GM18517 (cell line): Measurements from ENCODE around the gene OR2Y1.
A peak's percentile ranks its signal among the peaks of the same experiment; 100 is the strongest.
"Not testable (repeated sequence)": the region's sequence is repeated elsewhere in the genome, so short reads cannot be mapped to it uniquely, and the experiment has no call there.

Experiments
- ATAC-seq: cut with Tn5 transposase; IDR thresholded peaks from one replicate; pipeline ENCODE4 v1.9.1; 2021; ENCODE audit warnings: mild to moderate bottlenecking, moderate library complexity; ENCODE audit not compliant: unreplicated experiment

OR2Y1 gene, protein sequence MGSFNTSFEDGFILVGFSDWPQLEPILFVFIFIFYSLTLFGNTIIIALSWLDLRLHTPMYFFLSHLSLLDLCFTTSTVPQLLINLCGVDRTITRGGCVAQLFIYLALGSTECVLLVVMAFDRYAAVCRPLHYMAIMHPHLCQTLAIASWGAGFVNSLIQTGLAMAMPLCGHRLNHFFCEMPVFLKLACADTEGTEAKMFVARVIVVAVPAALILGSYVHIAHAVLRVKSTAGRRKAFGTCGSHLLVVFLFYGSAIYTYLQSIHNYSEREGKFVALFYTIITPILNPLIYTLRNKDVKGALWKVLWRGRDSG

DNA sequence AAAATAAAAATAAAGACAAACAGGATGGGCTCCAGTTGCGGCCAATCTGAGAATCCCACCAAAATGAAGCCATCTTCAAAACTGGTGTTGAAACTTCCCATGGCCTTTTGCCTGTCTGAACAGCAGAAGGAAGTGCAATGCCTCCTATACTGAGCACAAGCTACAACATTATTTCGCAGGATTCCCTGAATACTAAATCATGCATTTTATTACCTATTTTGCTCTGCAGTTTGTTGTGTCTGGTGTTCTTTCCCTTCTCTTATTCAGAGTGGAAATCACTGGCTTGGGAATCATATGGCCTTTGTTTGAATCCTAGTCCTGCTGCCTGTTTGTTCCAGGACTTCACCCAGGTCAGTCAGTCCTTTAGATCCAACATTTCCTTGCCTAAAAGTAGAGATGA is at the start of gene OR2Y1:
OR2Y1 (minus strand) TSS at position 101 of the 400 bp plus-strand sequence; CDS start at position 101, 0 bp downstream.
- ATAC-seq, result no peak

DNA sequence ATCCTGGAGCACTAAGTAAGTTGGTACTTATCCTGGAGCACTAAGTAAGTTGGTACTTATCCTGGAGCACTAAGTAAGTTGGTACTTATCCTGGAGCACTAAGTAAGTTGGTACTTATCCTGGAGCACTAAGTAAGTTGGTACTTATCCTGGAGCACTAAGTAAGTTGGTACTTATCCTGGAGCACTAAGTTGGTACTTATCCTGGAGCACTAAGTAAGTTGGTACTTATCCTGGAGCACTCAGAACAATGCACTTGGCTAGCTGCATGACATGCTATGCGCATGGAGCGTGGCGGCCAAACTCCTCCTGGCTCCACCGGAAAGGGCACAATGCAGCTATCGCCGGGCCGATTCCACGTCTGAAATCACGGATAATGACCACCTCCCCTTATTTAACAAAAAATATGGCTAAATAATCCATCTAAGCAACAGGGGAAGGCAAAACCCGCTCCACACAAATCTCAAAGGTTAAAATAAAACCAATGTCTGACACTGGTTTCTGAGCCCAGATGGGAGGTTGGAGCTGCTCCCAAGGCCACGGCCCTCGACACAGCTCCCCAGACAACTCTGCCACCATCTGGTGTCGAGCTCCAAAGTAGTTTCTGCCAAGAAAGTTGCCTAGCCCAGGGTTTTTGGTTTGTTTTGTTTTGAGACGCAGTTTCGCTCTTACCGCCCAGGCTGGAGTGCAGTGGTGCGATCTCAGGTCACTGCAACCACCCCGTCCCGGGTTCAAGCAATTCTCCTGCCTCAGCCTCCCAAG is 49.0 kb upstream of the OR2Y1 start:
- not testable (repeated sequence) for ATAC-seq

DNA sequence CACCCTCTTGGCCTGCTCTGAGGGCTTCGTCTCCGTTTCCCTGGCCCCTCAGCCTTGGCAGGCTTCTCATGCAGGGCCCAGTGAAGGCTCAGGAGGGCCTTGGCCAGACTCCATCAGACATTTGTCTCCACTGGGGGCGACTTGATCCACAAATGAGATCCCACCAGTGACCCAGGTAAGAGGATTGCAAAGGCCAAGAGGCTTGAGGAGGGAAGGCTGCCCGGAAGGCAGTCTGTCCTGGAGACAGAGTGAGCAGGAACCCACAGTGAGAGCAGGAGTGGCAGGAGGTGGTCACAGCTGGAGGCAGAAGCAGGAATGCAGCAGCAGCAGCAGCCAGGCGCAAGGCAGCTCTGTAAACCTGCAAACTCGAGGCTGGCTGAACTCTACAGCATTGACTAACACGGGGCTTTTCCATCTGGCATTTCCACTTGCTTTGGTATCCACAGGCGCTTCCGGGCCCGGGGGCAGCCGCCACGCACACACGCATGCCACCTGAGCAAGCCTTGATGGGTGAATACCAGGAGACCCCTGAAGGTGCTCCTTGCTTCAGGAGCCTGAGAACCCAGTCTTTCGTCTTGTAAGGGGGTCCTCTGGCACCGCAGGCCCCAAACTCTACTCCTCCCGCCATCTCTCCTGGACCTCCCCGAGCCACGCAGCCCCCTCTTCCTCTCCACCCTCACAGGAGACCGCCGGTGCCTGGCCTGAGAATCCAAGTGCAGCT is 48.0 kb upstream of the OR2Y1 start:
- no peak for ATAC-seq

DNA sequence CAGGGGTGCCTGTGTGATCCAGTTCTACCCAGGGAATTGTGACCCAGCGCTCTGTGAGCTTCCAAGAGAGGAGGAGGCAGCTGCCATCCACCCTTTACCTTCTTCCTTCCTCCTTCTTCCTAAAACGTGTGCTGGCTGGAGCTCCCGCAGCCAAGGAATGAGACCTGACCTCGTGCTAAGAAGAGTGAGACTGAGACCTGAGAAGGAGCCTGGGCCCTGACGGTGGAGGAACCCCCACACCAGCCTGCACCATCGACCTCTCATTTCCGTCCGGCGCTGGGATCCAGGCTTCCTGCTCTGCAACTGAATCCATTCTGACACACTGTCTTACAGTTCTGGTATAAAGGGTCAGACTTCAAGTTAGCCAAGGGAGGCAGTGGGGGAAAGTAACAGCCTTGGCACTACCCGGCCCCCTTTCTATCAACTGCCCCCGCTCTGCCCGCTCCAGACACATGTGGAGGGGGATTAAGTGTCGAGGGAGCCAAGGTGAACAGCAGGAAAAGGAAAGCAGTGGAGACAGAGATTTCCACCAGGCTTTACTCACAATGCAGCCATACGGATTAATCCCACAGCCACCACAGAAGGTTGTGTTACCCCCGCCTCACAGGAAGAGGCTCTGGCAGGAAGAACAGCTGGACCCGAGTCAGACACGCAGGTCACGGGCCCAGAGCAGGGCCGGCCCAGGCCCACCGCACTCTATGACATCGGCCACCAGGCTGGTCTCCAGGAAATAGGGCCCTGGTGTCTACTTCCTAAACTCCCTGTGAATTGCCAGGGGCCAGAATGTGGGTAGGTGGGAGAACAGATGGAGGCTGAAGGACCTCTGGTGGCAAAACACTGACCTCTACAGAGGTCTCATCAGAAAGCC is 46.9 kb upstream of the OR2Y1 start:
- ATAC-seq, result no peak

DNA sequence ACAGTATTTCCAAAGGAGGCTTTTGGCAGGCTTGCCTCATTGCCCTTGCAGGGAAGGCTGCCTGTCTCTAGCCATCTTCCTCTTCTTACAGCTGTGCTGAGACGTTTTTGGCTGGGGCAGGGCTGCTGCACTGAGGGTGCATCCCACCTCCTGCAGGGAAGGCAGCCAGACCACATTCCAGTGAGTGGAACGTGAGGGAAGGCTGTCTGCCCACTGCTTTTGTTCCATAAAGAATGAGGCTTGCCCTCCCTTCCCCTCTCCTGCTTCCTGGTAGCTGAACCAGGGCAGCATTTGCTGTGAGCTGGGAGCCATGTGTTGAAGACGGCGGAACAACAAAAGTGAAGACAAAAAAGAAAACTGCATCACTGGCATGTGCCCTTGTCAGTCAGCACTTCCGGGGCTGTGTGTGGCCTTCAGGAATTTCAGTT is 46.0 kb upstream of the OR2Y1 start:
- ATAC-seq, result no peak

DNA sequence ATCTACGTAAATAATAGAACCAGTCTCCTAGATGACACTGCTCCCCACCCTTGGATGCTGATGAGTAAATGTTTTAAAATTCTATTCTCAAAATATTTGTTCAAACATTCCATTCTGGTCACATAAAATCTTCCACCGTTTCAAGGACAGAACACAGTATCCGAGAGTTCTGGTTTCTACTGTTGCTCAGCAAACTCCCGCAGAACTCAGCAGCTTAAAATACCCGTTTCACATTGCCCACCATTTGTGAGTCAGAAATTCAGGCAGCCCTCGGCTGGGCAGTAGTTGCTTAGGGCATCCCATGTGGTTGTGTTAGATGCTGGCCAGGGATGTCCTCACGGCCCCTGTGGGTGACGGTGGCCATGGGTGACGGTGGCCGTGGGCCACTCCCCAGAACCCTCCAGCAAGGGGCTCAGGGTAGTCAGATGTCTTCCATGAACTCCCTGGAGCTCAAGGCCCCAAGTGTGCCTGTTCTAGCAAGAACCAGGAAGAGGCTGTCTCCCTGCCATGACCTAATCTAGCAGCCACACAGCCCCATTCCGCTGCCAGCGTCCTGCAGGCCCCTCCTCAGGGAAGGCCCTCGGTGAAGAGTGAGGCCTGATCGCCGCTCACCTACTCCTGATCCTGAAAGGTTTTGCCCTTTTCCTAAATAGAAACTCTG is 45.4 kb upstream of the OR2Y1 start:
- no peak for ATAC-seq

DNA sequence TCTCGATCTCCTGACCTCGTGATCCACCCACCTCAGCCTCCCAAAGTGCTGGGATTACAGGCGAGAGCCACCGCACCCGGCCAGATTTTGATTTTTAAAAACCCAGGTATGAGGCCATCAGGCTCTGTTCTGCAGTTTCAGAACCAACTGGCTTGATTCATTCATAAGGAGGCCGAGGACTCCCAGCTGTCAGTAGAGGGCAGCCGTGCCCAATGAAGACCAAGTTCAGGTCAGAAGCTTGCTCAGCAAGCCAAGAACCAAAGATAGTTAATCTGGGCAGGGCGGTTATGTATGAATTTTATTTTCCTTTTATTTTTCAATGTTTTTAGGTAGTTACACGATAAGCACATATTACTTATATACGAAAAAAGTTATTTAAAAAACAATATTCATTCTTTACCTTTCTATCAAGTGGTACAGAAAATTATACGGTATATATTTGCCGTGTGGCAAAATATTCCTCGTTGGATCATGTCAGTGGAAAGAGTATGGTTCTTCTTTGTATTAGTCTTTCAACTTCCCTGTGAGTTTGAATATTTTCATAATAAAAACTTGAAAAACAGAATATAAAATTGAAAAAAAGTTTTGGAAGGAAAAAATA is 44.7 kb upstream of the OR2Y1 start:
- peak; percentile 60 for ATAC-seq

DNA sequence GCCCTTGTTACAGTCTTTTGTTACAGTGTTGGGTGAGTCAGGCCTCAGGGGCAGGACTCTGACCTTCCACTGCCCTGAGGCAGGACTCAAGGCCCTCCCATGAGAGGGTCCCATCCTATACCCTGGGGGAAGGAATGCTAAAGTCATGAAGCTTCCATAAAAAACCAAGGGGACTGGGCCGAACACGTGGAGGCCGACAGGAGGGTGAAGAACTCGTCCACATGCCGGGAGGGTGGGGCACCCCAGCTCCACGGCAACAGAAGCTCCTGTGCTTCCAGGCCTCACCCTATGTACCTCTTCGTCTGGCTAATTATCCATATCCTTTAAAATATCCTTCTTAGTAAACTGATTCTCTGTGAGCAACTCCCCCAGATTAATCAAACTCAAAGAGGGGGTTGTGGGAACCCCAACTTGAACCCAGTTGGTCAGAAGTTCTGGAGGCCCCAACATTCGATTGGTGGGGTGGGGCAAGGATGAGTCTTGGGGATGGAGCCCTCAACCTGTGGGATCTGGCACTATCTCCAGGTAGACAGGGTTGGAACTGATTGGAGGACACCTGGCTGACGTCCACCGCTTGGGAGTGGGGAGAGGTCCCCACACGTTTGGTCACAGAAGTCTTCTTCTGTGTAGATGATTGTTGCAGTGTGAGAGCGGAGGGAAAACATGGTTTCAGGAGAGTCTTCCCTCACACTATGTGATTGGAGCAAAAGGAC is 43.6 kb upstream of the OR2Y1 start:
- no peak for ATAC-seq

DNA sequence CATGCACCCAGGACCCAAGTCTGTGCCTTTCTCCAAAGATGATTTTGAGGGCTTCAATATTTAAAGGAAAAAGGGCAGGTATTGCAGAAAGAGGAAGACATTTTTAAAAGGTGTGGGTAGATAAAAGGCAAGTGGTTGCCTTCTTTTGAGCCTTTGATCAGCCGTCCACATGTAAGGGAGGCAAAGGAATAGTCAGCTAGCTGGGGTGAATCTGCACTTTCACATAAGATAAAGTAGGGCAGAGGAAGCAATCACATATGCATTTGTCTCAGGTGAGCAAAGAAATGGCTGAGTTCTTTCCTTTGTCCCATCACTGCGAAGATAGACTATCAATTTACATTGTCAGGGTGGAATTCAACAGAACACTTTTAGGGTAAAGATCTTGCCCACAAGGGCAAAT is 42.9 kb upstream of the OR2Y1 start:
- no peak for ATAC-seq

DNA sequence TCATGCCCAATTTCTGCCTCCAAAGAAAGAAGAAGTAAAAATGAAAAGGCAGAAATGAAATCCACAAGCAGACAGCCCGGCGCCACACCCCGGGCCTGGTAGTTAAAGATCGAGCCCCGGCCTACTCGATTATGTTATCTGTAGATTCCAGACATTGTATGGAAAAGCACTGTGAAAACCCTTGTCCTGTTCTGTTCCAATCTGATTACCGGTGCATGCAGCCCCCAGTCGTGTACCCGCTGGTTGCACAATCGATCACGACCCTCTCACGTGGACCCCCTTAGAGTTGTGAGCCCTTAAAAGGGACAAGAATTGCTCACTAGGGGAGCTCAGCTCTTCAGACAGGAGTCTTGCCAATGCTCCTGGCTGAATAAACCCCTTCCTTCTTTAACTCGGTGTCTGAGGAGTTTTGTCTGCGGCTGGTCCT is 42.1 kb upstream of the OR2Y1 start:
- ATAC-seq, result not testable (repeated sequence)

DNA sequence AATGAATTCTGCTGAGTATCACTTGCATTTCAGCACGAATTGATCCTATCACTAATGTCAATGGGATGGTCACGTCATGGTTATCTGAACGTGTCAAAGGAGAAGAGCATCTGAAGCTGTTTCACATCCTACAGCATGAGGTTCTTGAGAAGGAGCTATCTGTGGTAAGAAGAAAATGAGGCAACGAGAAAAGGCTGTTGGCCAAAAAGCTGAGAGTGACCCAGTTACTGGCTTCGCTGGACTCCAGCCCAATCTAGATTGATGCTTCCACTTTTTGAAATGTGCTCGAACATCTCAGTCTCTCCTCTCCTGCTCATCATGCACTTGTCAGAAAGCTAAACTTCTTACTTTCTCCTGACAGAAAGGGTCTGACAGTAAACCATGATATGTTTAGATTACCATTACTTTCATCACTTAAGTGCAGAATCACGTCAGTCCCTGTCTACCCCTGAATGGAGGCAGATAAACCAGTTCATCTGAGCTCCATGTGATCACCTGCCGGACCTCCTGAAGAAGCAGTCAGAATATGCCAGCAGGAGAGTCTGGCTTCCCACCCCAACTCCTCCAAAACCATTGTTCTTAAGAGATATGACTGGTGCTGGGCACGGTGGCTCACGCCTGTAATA is 40.2 kb upstream of the OR2Y1 start:
- ATAC-seq, result no peak

DNA sequence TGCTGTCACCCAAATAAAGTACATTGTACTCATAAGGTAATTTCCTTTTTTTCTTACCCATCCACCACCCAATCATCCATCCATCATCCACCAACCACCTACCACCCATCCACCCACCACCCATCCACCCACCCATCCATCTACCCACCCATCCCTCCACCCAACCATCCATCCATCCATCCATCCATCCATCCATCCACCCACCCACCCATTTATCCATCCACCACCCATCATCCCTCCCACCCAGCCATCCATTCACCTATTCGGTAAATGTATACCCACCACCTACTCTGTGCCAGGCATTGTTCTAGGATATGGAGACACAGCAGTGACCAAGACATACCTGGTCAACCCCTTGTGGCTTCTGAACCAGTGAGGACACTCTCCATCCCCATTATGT is 37.6 kb upstream of the OR2Y1 start:
- ATAC-seq, result no peak

DNA sequence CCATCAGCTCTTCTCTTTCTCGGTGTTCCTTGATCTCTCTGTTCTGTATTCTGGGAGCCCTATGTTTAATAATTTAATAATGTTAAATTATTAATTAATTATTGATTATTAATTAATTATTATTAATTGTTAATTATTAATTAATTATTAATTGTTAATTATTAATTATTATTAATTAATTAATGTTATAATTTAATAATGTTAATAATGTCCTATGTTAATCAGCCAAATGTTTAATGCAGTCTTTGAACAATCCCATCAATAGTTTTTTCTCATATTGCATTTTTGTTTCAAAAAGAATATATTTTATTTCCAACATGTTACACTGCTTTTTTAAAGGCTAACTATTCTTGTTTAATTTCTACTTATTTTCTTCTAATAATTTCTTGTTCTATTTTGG is 36.5 kb upstream of the OR2Y1 start:
- ATAC-seq, result no peak

DNA sequence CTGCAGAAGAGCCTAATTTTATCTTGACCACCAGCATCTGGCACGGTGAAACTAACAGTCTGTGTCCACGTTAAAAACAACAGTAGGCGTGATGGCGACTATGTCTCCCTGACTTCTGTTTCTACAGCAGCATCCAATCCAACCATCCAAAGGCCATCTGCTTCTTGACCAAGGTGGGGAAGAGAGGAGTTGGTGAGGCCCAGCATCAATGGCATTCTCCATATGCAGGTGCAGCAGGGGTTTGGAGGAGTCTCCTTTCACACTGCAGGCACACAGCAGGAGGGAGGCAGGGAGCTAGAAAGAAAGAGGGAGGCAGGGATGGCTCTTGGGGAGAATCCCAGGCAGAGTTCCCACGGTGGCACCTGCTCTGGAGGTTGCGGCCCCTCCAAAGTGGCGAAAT is 35.8 kb upstream of the OR2Y1 start:
- no peak for ATAC-seq

DNA sequence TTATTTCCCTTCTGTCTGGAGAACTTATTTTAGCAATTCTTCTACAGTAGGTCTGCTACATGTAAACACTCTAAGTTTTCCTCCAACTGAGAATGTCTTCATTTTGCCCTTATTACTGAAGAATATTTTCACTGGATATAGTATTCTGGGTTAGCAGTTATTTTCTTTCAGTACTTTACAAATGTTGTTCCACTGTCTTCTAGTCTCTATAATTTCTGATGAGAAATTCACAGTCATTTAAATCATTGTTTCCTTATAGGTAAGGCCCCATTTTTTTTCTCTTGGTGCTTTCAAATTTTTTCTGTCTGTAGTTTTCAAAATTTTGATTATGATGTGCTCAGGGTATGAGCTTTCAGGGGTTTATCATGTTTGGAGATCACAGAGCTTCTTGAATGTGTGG is 32.0 kb upstream of the OR2Y1 start:
- ATAC-seq, result no peak

DNA sequence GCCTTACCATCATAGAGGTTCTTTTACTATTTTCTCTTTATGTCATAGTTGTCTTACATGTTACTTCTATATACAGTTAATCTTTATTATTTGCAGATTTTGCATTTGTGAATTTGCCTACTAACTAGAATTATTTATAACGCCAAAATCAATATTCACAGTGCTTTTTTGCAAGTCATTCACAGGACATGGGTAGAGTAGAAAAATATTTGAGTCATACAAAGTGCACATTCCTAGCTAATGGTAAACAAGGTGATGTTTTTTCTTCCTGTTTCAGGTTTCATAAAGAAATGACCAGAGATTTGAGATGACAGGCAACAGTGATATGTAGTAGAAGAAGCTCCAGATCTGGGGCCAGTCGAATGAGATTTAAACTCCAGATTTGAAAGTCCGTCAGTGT is 30.0 kb upstream of the OR2Y1 start:
- no peak for ATAC-seq

DNA sequence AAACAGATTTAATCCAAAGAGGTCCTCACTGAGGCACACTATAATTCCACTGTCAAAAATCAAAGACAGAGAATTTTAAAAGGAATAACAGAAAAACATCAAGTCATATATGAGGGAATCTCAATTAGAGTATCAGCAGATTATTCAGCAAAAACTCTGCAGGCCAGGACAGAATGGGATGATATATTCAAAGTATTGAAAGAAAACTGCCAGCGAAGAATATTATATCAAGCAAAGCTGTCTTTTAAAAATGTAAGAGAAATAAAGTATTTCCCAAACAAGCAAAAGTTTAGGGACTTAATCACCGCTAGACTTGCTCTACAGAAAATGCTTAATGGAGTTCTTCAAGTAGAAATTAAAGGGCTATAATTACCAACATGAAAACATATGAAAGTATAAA is 15.7 kb upstream of the OR2Y1 start:
- ATAC-seq, result no peak

DNA sequence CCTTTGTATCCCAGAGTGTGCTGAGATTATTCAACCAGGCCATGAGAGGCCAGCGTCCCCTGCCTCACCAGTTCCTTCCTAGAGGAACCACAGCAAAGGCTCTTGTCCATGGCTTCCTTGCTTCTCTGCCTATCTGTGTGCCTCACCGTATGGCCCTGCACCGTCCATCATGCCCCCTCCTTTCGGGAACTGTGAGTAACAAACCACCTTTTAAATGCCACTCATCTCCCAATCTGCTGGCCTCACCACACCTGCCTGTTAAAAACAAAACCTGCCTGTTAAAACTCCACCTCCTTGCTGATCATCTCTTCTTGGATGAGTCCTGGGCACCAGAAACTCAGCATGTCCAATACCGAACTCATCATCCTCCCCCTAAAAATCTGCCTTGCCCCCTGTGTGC is 4.4 kb upstream of the OR2Y1 start:
- no peak for ATAC-seq

DNA sequence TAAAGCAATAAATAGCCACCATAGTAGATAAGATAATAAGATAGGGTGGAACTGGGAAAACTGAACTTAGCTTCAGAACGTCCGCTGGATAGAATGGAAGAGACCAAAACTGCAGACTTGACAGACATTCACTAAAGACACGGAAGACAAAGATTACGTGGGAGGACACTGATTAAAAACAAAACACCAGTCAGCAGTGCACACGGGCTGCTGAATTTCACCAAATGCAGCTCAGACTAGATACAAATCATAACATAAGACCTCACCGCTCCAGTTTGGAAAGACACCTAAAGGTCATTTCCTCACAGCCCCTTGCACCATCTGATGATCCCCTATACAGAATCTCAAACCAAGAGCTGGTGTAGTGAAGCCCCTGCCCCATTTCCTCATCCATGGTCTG is 2.9 kb upstream of the OR2Y1 start:
- ATAC-seq, result no peak
